PC-9 (cell line): ENCODE results near the gene FAM53A. TPM values are rescaled to one million over a fixed set of nuclear protein-coding genes. Genes with fewer than 3 reads are reported as not detected.
"Not testable (repeated sequence)": the region's sequence is repeated elsewhere in the genome, so short reads cannot be mapped to it uniquely, and the experiment has no call there.

ENCODE experiments used
- BruUV-seq: library from RNA; stranded (reverse); fragments of 400-500 nt; replicated peaks from 2 replicates; lab custom pipeline; 2021; lab: Mats Ljungman, UMichigan
- CTCF ChIA-PET: fragments of 300-600 bp; sonication (Branson Sonifier 250); formaldehyde crosslinking; loops from one replicate; lab custom pipeline; 2022; ENCODE audit warnings: antibody characterized with exemption; lab: Charles Lee
- POLR2A ChIA-PET: fragments of 300-600 bp; sonication (Branson Sonifier 250); formaldehyde crosslinking; loops from one replicate; lab custom pipeline; 2022; ENCODE audit warnings: antibody characterized with exemption; ENCODE audit not compliant: unreplicated experiment; lab: Charles Lee
- DNase-seq, 2 experiments: peaks; one replicate each; pipeline versions ENCODE4 v3.0.0 to v3.0.0-alpha.2; 2015 to 2022; ENCODE audit warnings: mixed read lengths in 1 of 2
- H2AFZ ChIP-seq: fragments of 200-600 bp; sonication (generic); 2 replicates; pipeline ENCODE4 v1.8.1; 2017; ENCODE audit warnings: antibody characterized with exemption
- H3F3A ChIP-seq: fragments of 200-600 bp; sonication (generic); 2 replicates; pipeline ENCODE4 v1.8.1; 2017; ENCODE audit warnings: antibody characterized with exemption, mild to moderate bottlenecking, low read depth; ENCODE audit not compliant: insufficient read depth
- H3K27ac ChIP-seq: fragments of 200-600 bp; sonication (generic); 2 replicates; pipeline ENCODE4 v1.6.1; 2016; ENCODE audit warnings: mixed run types
- H3K27me3 ChIP-seq: fragments of 200-600 bp; sonication (generic); 2 replicates; pipeline ENCODE4 v1.6.1; 2016; ENCODE audit warnings: low read depth, mixed run types; ENCODE audit not compliant: insufficient read depth
- H3K36me3 ChIP-seq: fragments of 200-600 bp; sonication (generic); 2 replicates; pipeline ENCODE4 v1.6.1; 2016; ENCODE audit warnings: low read depth, mixed run types
- H3K4me1 ChIP-seq: fragments of 200-600 bp; sonication (generic); replicated peaks from 2 replicates; pipeline ENCODE4 v1.6.1; 2016; ENCODE audit warnings: mixed run types; ENCODE audit not compliant: insufficient read depth
- H3K4me2 ChIP-seq: fragments of 200-600 bp; sonication (generic); 2 replicates; pipeline ENCODE4 v1.6.1; 2017; ENCODE audit warnings: mixed run types
- H3K4me3 ChIP-seq: fragments of 200-600 bp; sonication (generic); 2 replicates; pipeline ENCODE4 v1.6.1; 2016; ENCODE audit warnings: mixed run types
- H3K79me2 ChIP-seq: fragments of 200-600 bp; sonication (generic); 2 replicates; pipeline ENCODE4 v1.6.1; 2017; ENCODE audit warnings: low read depth, mixed run types
- H3K9me2 ChIP-seq: fragments of 200-600 bp; sonication (generic); 2 replicates; pipeline ENCODE4 v1.8.1; 2017; ENCODE audit warnings: mild to moderate bottlenecking; ENCODE audit not compliant: insufficient read depth
- H3K9me3 ChIP-seq: fragments of 200-600 bp; sonication (generic); 2 replicates; pipeline ENCODE4 v1.8.1; 2016; ENCODE audit warnings: low read depth; ENCODE audit not compliant: insufficient read depth
- H4K20me1 ChIP-seq: fragments of 200-600 bp; sonication (generic); 2 replicates; pipeline ENCODE4 v1.8.1; 2017; ENCODE audit not compliant: insufficient read depth
- CTCF ChIP-seq: fragments of 200-600 bp; sonication (generic); conservative IDR thresholded peaks from 2 replicates; pipeline ENCODE4 v1.6.1; 2017; ENCODE audit warnings: mixed run types, antibody characterized with exemption, mild to moderate bottlenecking, moderate library complexity
- EZH2 ChIP-seq: fragments of 200-600 bp; sonication (generic); IDR thresholded peaks from 2 replicates; pipeline ENCODE4 v1.8.0; 2017; ENCODE audit warnings: antibody characterized with exemption, low read depth
- intact Hi-C: fragments of 100-400 bp; cut with micrococcal nuclease; formaldehyde crosslinking; loops from one replicate; pipeline ENCODE4 v1.10.0; 2022; ENCODE audit not compliant: unreplicated experiment
- total RNA-seq: library from RNA; stranded (reverse); gene quantifications from 2 replicates; pipeline ENCODE4 v1.2.3, GENCODE V29; 2021

FAM53A gene
- total RNA-seq, 1 experiment from 2014 or later = 4.0 TPM

GRCh38 chr4:1703867-1704266 is 19.8 kb upstream of the FAM53A start:
- Histone ChIP-seq H3K27me3 (no peaks in the 10 kb centered on the region), H3K36me3 (peaks cover 30% of the 10 kb centered on the region), H3K79me2 (peaks cover 77% of the 10 kb centered on the region), H3F3A (peaks cover 27% of the 10 kb centered on the region; the same call in 1 of the 2 replicates), H3K4me2 (no peak overlapping the region), H2AFZ (no peak overlapping the region), H3K4me3 (no peak overlapping the region), H3K27ac (no peak overlapping the region), H3K4me1 (no peaks in the 10 kb centered on the region; the same call in 1 of the 2 replicates), H3K9me2 (no peaks in the 10 kb centered on the region), H4K20me1 (peaks cover 42% of the 10 kb centered on the region), H3K9me3 (no peaks in the 10 kb centered on the region)
- DNase-seq = no peak
- ChIA-PET CTCF (interaction anchor here (0.6 kb wide), 1 partner anchor 23 kb away, joined by 3 read pairs; no protein-coding TSS in a partner anchor), POLR2A (no interaction called here)
- intact Hi-C loops = no loop called here
- TF ChIP-seq CTCF = no peak
- TF ChIP-seq EZH2 = no peak
- BruUV-seq = no TSS peak

GRCh38 chr4:1701671-1702070 is 17.6 kb upstream of the FAM53A start:
- not testable (repeated sequence) for BruUV-seq
- H4K20me1 ChIP-seq = peaks cover 30% of the 10 kb centered on the region

GRCh38 chr4:1695913-1696312 is 11.8 kb upstream of the FAM53A start:
- intact Hi-C loops = no loop called here
- H3K27me3 ChIP-seq = no peaks in the 10 kb centered on the region
- H3K9me3 ChIP-seq = no peaks in the 10 kb centered on the region
- no peaks in the 10 kb centered on the region for H3K4me1 ChIP-seq
- H3K36me3 ChIP-seq = peaks cover 44% of the 10 kb centered on the region
- ChIA-PET CTCF (no interaction called here), POLR2A (no interaction called here)
- H3K9me2 ChIP-seq = no peaks in the 10 kb centered on the region
- no TSS peak for BruUV-seq
- TF ChIP-seq CTCF (no peak), EZH2 (no peak)
- peaks cover 59% of the 10 kb centered on the region for H3F3A ChIP-seq
- DNase-seq = no peak
- H3K4me2 ChIP-seq = no peak overlapping the region
- H4K20me1 ChIP-seq = no peaks in the 10 kb centered on the region; the same call in 1 of the 2 replicates
- no peak overlapping the region for H3K4me3 ChIP-seq
- 0 out of 2 replicates have a peak, but pooled peaks cover 8% of the 10 kb centered on the region for H3K79me2 ChIP-seq
- no peak overlapping the region for H2AFZ ChIP-seq
- no peak overlapping the region for H3K27ac ChIP-seq

More at GRCh38 chr4:1701671-1702070, 17.6 kb upstream of the FAM53A start:
- H3K27ac ChIP-seq, CTCF ChIA-PET, H3K4me2 ChIP-seq, POLR2A ChIA-PET, H3K27me3 ChIP-seq, H3K9me2 ChIP-seq, intact Hi-C loops, H2AFZ ChIP-seq, H3K9me3 ChIP-seq, DNase-seq, H3K4me3 ChIP-seq, H3K4me1 ChIP-seq: not testable (repeated sequence)
- H3K36me3 ChIP-seq = peaks cover 28% of the 10 kb centered on the region
- peaks cover 34% of the 10 kb centered on the region; the same call in 1 of the 2 replicates for H3F3A ChIP-seq
- peaks cover 58% of the 10 kb centered on the region for H3K79me2 ChIP-seq
